AG04450 (cell line): Measurements from ENCODE around the gene PARS2. TPM values are rescaled to one million over a fixed set of nuclear protein-coding genes. Genes with fewer than 3 reads are reported as not detected.

Source experiments
- CTCF ChIA-PET: fragments of 300-600, 350-600 bp; formaldehyde crosslinking; extraction: SDS; loops from one replicate; lab custom pipeline; 2022; ENCODE audit warnings: antibody characterized with exemption, inconsistent platforms; lab: Charles Lee
- POLR2A ChIA-PET: fragments of 350-600 bp; formaldehyde crosslinking; extraction: SDS; loops from one replicate; lab custom pipeline; 2021; ENCODE audit warnings: antibody characterized with exemption, inconsistent platforms; lab: Yijun Ruan, JAX
- DNase-seq: peaks from one replicate; pipeline ENCODE4 v3.0.0-alpha.2; 2011; ENCODE audit warnings: low read depth, low spot score
- H3K27ac ChIP-seq: one replicate; pipeline ENCODE4 v1.5.1; 2012; ENCODE audit warnings: low read depth, low read length, control low read depth
- H3K27me3 ChIP-seq: one replicate; pipeline ENCODE4 v1.6.0; 2012; ENCODE audit warnings: low read length; ENCODE audit not compliant: control insufficient read depth, insufficient read depth
- H3K4me3 ChIP-seq: 2 replicates; pipeline ENCODE4 v1.5.1; 2011; ENCODE audit warnings: mild to moderate bottlenecking, low read depth, low read length, control low read depth
- H3K9me3 ChIP-seq: 2 replicates; pipeline ENCODE4 v1.5.1; 2012; ENCODE audit warnings: low read length; ENCODE audit not compliant: control insufficient read depth, insufficient read depth
- polyA plus RNA-seq: library from polyadenylated mRNA; depleted of rRNA; stranded (reverse); fragments of >200 nt; gene quantifications from 2 replicates; pipeline ENCODE4 v1.2.3, GENCODE V29; 2011
- TF ChIP-seq, protein P1 (sequence below): IDR thresholded peaks from 2 replicates; pipeline ENCODE4 v1.5.1; 2011; ENCODE audit warnings: low read depth, low read length, control low read depth, inconsistent platforms

Gene PARS2
- polyA plus RNA-seq, 1 experiment: 4.2 TPM

GRCh38 chr1:54811739-54812655 is 47.7 kb upstream of the PARS2 start:
- POLR2A ChIA-PET: interaction anchor here (0.6 kb wide), 1 partner anchor 61 kb away, joined by 5 read pairs; no protein-coding TSS in a partner anchor
- Histone ChIP-seq H3K27me3 (peaks cover 36% of the 10 kb centered on the region), H3K4me3 (no peak overlapping the region), H3K27ac (no peak overlapping the region), H3K9me3 (no peaks in the 10 kb centered on the region; the same call in 1 of the 2 replicates)
- CTCF ChIA-PET: no interaction called here
- no peak for DNase-seq
- TF ChIP-seq, protein P1, sequence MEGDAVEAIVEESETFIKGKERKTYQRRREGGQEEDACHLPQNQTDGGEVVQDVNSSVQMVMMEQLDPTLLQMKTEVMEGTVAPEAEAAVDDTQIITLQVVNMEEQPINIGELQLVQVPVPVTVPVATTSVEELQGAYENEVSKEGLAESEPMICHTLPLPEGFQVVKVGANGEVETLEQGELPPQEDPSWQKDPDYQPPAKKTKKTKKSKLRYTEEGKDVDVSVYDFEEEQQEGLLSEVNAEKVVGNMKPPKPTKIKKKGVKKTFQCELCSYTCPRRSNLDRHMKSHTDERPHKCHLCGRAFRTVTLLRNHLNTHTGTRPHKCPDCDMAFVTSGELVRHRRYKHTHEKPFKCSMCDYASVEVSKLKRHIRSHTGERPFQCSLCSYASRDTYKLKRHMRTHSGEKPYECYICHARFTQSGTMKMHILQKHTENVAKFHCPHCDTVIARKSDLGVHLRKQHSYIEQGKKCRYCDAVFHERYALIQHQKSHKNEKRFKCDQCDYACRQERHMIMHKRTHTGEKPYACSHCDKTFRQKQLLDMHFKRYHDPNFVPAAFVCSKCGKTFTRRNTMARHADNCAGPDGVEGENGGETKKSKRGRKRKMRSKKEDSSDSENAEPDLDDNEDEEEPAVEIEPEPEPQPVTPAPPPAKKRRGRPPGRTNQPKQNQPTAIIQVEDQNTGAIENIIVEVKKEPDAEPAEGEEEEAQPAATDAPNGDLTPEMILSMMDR: no peak

DNA sequence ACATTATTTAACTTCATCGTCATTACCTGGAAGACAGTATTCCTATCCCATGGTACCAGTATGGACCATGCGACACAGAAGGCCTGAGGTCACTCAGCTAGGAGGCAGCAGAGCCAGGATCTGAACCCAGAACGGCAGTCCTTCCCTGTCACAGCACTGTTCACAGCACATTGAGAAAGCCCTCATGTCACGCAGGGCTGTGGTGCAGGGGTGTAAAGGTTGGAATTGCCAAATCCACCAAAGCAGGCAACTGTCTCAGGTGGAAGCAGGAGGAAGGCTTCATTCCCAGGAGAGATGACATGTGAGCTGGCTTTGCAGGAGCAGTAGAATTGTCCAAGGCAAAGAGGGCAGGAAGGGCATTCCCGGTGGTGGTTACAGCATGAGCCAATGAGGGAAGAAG is 46.7 kb upstream of the PARS2 start:
- no peak overlapping the region for H3K27ac ChIP-seq
- TF ChIP-seq, protein P1: no peak
- H3K27me3 ChIP-seq: peaks cover 30% of the 10 kb centered on the region
- no peak overlapping the region for H3K4me3 ChIP-seq
- CTCF ChIA-PET: interaction anchor here (0.6 kb wide), 1 partner anchor 498 kb away, joined by 4 read pairs; no protein-coding TSS in a partner anchor
- POLR2A ChIA-PET: no interaction called here
- no peaks in the 10 kb centered on the region; the same call in 1 of the 2 replicates for H3K9me3 ChIP-seq
- no peak for DNase-seq

DNA sequence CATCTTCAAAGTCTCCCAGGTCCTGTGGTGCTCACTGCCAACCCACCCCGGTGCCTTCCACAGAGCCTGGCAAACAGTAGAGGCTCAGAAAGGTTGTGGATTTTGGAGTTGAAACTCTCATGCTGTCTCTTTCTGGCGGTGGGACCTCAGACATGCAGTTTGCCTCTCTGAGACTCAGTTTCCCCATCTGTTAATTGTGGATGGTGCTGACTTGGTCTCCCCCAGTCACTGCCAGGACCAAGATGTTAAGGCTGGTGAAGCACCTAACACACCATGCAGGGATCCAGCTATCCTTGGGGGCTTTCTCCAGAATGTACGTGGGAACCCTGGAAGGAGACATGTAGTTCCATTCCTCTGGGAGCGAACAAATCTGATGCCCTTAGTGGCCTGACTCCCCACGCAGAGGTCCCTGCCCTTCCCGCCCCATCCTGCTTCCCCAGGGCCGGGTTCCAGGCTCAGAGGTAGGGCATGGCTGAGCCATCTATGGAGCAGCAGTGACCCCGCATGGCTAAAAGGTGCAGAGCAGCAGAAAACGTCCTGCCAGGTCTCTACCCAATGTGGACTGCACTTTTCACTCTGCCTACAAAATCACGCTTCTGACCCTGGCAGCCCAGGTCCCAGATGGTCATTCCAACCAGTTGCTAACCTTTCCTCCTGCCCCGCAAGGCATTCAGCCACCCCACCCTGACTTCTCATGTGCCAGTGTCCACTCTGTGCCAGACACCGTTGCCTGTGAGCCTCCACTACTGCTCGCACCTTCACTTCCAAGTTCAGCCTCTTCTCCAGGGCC is 46.0 kb upstream of the PARS2 start:
- CTCF ChIA-PET: interaction anchor here (0.6 to 1.9 kb wide), 13 partner anchors 10 to 1327 kb away, joined by 3 to 8 read pairs (median 3); partner anchors contain the start of gene TTC22
- H3K27me3 ChIP-seq: peaks cover 28% of the 10 kb centered on the region
- H3K9me3 ChIP-seq: no peaks in the 10 kb centered on the region; the same call in 1 of the 2 replicates
- POLR2A ChIA-PET: no interaction called here
- no peak overlapping the region for H3K4me3 ChIP-seq
- TF ChIP-seq, protein P1: peak; percentile 90
- DNase-seq: peak; percentile 1
- H3K27ac ChIP-seq: no peak overlapping the region

DNA sequence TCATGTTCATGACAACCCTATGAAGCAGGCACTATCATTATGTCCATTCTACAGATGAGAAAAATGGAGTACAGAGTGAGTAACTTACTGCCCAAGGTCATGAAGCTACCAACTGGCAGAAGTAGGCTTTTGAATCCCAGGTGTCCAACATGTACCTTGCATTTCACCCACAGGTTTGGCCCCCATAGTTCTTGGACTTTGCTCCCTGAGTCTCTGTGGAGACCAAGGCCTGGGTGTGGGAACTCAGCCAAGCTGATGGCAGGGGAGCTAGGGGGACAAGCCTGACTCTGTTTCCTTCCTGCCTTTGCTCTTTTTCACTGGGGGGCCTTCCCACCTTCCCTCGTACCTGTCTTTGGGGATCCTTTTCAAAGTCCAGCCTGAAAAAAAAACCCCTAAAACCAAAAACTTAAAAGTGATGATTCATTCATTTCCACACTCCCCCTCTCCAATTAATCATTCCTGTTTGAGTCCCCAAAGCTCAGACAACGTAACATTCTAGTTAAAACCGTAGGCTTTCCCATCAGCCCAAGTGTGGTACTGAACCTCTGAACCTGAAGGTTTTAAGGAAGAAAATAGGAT is 45.3 kb upstream of the PARS2 start:
- ChIA-PET CTCF (interaction anchor here (0.6 to 1.9 kb wide), 17 partner anchors 9 to 1326 kb away, joined by 3 to 8 read pairs (median 3); partner anchors contain the start of gene TTC22), POLR2A (no interaction called here)
- H3K27ac ChIP-seq: no peak overlapping the region
- TF ChIP-seq, protein P1: no peak
- H3K27me3 ChIP-seq: peaks cover 23% of the 10 kb centered on the region
- no peaks in the 10 kb centered on the region; the same call in 1 of the 2 replicates for H3K9me3 ChIP-seq
- no peak for DNase-seq
- H3K4me3 ChIP-seq: no peak overlapping the region
